Activated T-helper 17 cell treated with anti-CD3 and anti-CD28 coated beads, Interleukin-2, amount 50 U/mL, for 72 hours (primary cell): Measurements from ENCODE around the gene ENPP7. TPM values are rescaled to one million over a fixed set of nuclear protein-coding genes. Genes with fewer than 3 reads are reported as not detected.
A peak's percentile ranks its signal among the peaks of the same experiment; 100 is the strongest.

Source experiments
- ATAC-seq: fragments of 150-1000 bp; cut with Tn5 transposase; replicated peaks from 2 replicates; pipeline ENCODE4 v1.10.0; 2021; ENCODE audit warnings: mild to moderate bottlenecking, moderate library complexity
- H3K27ac Mint-ChIP-seq: one replicate; pipeline ENCODE4 v1.8.0; 2022; ENCODE audit warnings: mixed read lengths
- H3K27me3 Mint-ChIP-seq: one replicate; pipeline ENCODE4 v1.8.0; 2022; ENCODE audit warnings: mixed read lengths
- H3K36me3 Mint-ChIP-seq: one replicate; pipeline ENCODE4 v1.8.0; 2022; ENCODE audit warnings: low read depth, mild to moderate bottlenecking, mixed read lengths
- H3K4me1 Mint-ChIP-seq: one replicate; pipeline ENCODE4 v1.8.0; 2022; ENCODE audit warnings: mixed read lengths
- H3K4me3 Mint-ChIP-seq: one replicate; pipeline ENCODE4 v1.8.0; 2022; ENCODE audit warnings: mild to moderate bottlenecking, mixed read lengths
- H3K9me3 Mint-ChIP-seq: one replicate; pipeline ENCODE4 v1.8.0; 2022; ENCODE audit warnings: mixed read lengths
- total RNA-seq, 2 donors: library from RNA; stranded (reverse); gene quantifications; one replicate each; pipeline ENCODE4 v1.2.3, GENCODE V29; 2022

Gene ENPP7
- total RNA-seq, 2 donors from 2014 or later, result 0.50 TPM; not detected in 1

- H3K4me1 Mint-ChIP-seq, result no peaks in the 10 kb centered on the region
- H3K27me3 Mint-ChIP-seq, result peaks cover 56% of the 10 kb centered on the region
- H3K4me3 Mint-ChIP-seq, result peak overlapping the region; percentile 74
- peaks cover 6% of the 10 kb centered on the region for H3K36me3 Mint-ChIP-seq
- ATAC-seq, result no peak
- H3K27ac Mint-ChIP-seq, result no peak overlapping the region
- no peaks in the 10 kb centered on the region for H3K9me3 Mint-ChIP-seq
These were observed 49.1 kb downstream of the ENPP7 start for GRCh38 chr17:79779661-79780365.

DNA sequence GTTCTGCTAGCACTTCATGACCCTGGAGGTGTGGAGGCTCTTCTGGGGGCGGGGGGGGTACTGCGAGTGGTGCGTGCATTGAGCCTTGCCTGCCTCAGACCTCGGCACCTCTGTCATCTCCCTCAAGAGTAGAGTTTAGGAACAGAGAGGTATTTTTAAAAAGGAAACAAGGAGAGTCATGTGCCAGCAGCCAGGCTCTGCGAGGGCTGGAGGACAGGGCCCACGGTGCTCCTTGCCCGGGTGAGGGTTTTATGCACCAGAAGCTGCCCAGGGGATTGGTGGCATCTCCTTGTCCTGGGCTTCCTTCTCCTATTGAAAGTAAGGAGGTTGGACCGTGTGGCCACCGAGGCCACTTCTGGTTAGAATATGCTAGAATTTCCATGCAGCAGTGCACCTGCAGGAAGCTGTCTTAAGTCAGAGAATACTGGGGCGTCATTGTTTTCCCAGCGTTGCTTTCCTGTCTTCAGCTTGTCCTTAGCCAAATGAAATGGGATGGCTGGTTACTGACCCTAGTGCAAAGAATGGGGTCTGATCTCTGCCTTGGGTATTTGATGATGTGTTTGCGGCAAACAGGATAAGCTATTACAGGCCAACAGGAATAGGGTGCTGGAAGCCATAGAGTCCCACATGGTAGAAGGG is 50.4 kb downstream of the ENPP7 start:
- no peak overlapping the region for H3K27ac Mint-ChIP-seq
- ATAC-seq, result no peak
- H3K4me3 Mint-ChIP-seq, result no peak overlapping the region
- no peaks in the 10 kb centered on the region for H3K4me1 Mint-ChIP-seq
- H3K36me3 Mint-ChIP-seq, result peaks cover 6% of the 10 kb centered on the region
- peaks cover 50% of the 10 kb centered on the region for H3K27me3 Mint-ChIP-seq
- H3K9me3 Mint-ChIP-seq, result no peaks in the 10 kb centered on the region

DNA sequence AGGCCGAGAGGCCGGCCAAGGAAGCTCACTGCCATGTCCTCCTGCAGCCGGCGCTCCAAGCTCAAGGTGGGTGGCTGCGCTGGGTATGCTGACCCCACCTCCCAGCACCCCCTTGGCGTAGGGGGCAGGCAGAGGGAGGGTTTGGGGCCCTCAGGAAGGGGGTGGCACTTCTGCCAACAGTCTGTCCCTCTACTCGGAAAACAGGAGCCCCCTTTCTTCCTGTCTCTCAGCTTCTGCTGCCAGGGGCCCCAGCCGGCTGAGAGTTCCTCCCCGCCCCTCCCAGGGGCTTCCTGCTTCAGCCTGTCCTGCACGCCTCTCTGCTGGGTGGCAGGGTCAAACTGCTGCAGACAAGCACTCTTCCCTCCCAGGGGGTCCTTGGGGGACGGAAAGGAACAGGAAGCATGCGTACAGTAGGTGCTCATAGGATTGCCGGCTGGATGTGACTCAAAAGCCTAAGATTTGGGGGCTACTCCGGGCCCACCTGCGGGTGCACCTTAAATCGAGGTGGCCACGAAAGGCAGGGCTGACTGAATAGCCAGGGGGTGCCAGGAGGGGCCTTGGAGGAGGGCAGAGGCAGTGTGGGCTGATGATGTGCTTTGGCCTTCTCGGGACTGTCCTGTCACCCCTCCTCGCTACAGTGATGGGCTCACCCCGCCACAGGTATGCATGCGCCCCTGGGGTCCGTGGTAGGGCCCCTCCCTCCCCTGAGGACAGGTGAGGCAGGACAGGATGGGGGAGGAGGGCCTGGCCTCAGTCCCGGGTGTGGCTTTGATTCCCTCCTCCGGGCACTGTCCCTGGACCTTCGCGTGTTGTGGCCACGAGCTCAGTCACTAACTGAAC is 51.2 kb downstream of the ENPP7 start:
- ATAC-seq, result no peak
- H3K36me3 Mint-ChIP-seq, result peaks cover 6% of the 10 kb centered on the region
- H3K4me3 Mint-ChIP-seq, result no peak overlapping the region
- H3K9me3 Mint-ChIP-seq, result no peaks in the 10 kb centered on the region
- H3K27ac Mint-ChIP-seq, result no peak overlapping the region
- H3K27me3 Mint-ChIP-seq, result peaks cover 47% of the 10 kb centered on the region
- H3K4me1 Mint-ChIP-seq, result no peaks in the 10 kb centered on the region

DNA sequence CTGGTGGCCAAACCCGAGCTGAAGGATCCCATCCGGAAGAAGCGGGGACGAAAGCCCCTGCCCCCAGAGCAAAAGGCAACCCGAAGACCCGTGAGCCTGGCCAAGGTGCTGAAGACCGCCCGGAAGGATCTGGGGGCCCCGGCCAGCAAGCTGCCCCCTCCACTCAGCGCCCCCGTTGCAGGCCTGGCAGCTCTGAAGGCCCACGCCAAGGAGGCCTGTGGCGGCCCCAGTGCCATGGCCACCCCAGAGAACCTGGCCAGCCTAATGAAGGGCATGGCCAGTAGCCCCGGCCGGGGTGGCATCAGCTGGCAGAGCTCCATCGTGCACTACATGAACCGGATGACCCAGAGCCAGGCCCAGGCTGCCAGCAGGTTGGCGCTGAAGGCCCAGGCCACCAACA is 53.1 kb downstream of the ENPP7 start:
- ATAC-seq, result no peak
- no peaks in the 10 kb centered on the region for H3K4me1 Mint-ChIP-seq
- no peaks in the 10 kb centered on the region for H3K9me3 Mint-ChIP-seq
- no peak overlapping the region for H3K4me3 Mint-ChIP-seq
- H3K36me3 Mint-ChIP-seq, result peaks cover 2% of the 10 kb centered on the region
- H3K27me3 Mint-ChIP-seq, result peaks cover 61% of the 10 kb centered on the region
- no peak overlapping the region for H3K27ac Mint-ChIP-seq

GRCh38 chr17:79784353-79785016 is 53.7 kb downstream of the ENPP7 start:
- peaks cover 62% of the 10 kb centered on the region for H3K27me3 Mint-ChIP-seq
- H3K9me3 Mint-ChIP-seq, result no peaks in the 10 kb centered on the region
- H3K4me3 Mint-ChIP-seq, result no peak overlapping the region
- no peaks in the 10 kb centered on the region for H3K36me3 Mint-ChIP-seq
- H3K27ac Mint-ChIP-seq, result no peak overlapping the region
- no peak for ATAC-seq
- H3K4me1 Mint-ChIP-seq, result no peaks in the 10 kb centered on the region

GRCh38 chr17:79785017-79785899 is 54.5 kb downstream of the ENPP7 start:
- peaks cover 54% of the 10 kb centered on the region for H3K27me3 Mint-ChIP-seq
- no peak overlapping the region for H3K27ac Mint-ChIP-seq
- H3K9me3 Mint-ChIP-seq, result no peaks in the 10 kb centered on the region
- no peak for ATAC-seq
- H3K4me3 Mint-ChIP-seq, result no peak overlapping the region
- H3K4me1 Mint-ChIP-seq, result no peaks in the 10 kb centered on the region
- no peaks in the 10 kb centered on the region for H3K36me3 Mint-ChIP-seq

DNA sequence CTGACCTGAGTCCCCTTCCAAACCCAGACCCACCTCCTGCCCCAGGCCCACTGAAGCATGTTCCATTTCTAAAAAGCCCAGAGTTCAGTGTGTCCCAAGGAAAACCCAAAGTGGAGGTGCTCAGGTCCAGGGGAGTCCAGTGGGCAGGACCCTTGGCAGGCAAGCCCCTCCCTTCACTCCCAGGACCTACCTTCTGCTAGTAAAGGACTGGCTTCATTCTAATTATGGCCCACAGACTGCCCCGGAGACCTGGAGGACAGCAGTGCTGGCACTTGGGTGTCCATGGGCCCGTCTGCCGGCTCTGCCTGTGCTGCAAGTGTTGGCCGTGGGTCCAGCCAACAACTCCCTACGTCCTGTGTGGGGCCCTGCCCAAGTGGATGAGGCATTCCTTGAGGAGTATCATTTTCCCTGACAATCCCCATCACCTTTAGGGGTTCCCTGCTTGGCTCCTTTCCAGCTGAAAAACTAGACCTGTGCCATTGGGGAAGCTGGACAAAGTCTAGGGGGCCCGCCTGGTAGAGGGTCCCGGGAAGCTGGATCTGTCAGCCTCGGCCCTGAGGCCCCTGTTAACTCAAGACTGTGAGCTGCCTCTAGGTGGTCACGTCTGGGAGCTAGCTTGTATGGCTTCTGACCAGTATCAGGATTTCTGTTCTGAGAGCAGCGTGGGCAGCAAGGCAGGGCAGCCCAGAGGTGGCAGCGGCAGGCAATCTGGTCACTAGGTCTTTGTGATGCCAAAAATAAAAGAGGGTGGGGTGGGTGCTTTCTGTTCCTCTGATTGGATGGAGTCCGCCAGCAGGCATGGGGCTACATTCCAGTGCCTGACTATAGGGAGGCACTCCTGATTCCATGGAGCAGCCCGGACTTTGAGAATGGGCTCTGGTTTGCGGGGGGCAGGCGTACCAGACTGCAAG is 55.4 kb downstream of the ENPP7 start:
- Mint-ChIP-seq H3K27me3 (peaks cover 46% of the 10 kb centered on the region), H3K4me1 (no peaks in the 10 kb centered on the region), H3K27ac (no peak overlapping the region), H3K36me3 (no peaks in the 10 kb centered on the region), H3K4me3 (no peak overlapping the region), H3K9me3 (no peaks in the 10 kb centered on the region)
- ATAC-seq, result no peak

DNA sequence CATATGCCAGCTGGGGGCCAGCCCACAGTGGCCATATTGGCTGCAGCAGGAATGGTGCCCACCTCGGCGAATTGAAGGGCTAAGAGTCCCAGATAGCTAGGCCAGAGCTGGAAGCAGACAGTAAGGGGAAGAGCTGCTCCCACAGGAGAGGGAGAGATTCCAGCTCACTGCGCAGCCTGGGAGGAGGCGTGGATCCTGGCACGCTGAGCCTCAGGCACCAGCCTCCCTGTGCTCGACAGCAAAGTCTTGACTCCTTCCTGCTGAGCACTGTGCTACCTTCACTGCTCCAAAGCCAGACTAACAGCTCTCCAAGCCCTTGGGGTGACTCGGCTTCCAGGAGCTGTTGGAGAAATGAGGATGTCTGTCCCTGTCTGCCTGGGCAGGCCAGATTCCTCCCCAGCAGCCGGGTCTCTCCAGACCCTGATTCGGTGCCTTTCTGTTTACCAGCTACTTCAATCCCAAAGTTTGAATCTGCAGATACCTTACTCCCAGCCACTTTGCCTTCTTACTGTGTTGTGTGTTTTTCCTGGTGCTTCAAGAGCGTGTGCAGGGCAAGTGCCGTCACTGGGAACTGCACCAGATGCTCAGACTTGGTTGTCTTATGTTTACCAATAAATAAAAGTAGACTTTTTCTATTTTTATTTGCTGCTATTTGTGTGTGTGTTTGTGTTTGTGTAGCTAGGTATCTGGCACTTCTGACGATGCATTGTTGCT is 56.3 kb downstream of the ENPP7 start:
- no peak for ATAC-seq
- Mint-ChIP-seq H3K27ac (no peak overlapping the region), H3K36me3 (no peaks in the 10 kb centered on the region)

GRCh38 chr17:79788455-79788854 is 57.7 kb downstream of the ENPP7 start:
- ATAC-seq, result no peak
- Mint-ChIP-seq H3K27ac (no peak overlapping the region), H3K27me3 (peaks cover 34% of the 10 kb centered on the region), H3K4me1 (no peaks in the 10 kb centered on the region), H3K4me3 (no peak overlapping the region), H3K9me3 (no peaks in the 10 kb centered on the region), H3K36me3 (no peaks in the 10 kb centered on the region)

More for the DNA sequence above, 56.3 kb downstream of the ENPP7 start:
- no peaks in the 10 kb centered on the region for H3K9me3 Mint-ChIP-seq
- no peaks in the 10 kb centered on the region for H3K4me1 Mint-ChIP-seq
- H3K27me3 Mint-ChIP-seq, result peaks cover 42% of the 10 kb centered on the region
- no peak overlapping the region for H3K4me3 Mint-ChIP-seq

GRCh38 chr17:79788989-79789942 is 58.5 kb downstream of the ENPP7 start:
- Mint-ChIP-seq H3K27me3 (peaks cover 37% of the 10 kb centered on the region), H3K27ac (no peak overlapping the region), H3K36me3 (no peaks in the 10 kb centered on the region), H3K9me3 (no peaks in the 10 kb centered on the region), H3K4me1 (no peaks in the 10 kb centered on the region), H3K4me3 (no peak overlapping the region)
- no peak for ATAC-seq

DNA sequence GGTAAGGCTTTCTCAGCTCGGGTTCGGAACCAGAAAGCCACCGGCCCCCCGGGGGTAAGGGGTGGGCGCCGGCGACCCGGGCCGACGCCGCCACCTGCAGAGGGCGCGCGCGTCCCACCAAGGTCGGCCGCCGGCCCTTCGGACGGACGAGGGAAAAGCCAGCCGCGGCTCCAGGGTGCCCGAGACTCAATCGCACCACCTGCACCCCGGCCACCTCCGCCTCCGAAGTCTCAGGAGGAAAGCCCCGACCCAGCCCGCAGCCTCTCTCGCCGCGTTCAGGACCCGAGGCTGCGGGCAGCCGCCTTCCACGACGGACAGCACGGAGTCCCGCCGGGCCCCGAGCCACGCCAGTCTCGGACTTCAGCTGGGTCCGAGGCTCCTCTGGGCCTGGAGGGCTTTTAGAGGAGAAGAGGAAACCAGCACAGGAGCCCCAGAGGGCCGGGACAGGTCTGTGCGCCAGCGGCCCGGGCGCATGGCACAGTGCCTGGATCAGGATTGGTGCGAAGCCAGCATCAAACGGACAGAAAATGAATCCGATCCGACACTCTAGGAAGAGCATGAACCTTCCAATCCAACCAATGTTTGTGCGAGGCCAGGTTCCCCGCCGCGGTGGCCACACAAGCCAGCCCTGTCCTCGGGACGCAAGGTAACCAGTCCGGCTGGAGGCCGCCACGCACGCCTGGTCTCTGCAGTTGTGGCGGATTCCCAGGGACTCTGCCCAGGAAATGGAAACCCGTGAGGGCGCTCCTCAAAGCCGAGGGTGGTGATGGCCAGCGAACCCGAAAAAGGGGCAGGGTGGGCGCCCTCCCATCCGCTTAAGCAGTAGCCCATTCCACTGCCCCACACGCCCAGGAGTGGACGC is 59.4 kb downstream of the ENPP7 start:
- H3K36me3 Mint-ChIP-seq, result no peaks in the 10 kb centered on the region
- H3K4me3 Mint-ChIP-seq, result no peak overlapping the region
- H3K27ac Mint-ChIP-seq, result no peak overlapping the region
- H3K27me3 Mint-ChIP-seq, result peaks cover 37% of the 10 kb centered on the region
- H3K4me1 Mint-ChIP-seq, result no peaks in the 10 kb centered on the region
- ATAC-seq, result peak; percentile 72
- no peaks in the 10 kb centered on the region for H3K9me3 Mint-ChIP-seq
